K562 (cell line): Measurements from ENCODE around the gene PLCB1. TPM values are rescaled to one million over a fixed set of nuclear protein-coding genes. Genes with fewer than 3 reads are reported as not detected.

Source experiments
- ATAC-seq: fragments of 200-7000 bp; cut with Tn5 transposase; 3 replicates; pipeline ENCODE4 v1.9.1; 2020; ENCODE audit warnings: moderate library complexity
- BruUV-seq: library from RNA; stranded (reverse); fragments of 400-500 nt; replicated peaks from 2 replicates; lab custom pipeline; 2021; lab: Mats Ljungman, UMichigan
- CTCF ChIA-PET: fragments of 300-600 bp; formaldehyde crosslinking; extraction: SDS; loops from one replicate; lab custom pipeline; 2021; ENCODE audit warnings: low intra/inter-chr PET ratio; lab: Yijun Ruan, JAX
- POLR2A ChIA-PET: fragments of 300-600, 350-650 bp; sonication (Branson Sonifier 250); formaldehyde crosslinking; extraction: SDS; loops from one replicate; lab custom pipeline; 2021; ENCODE audit warnings: antibody characterized with exemption, inconsistent platforms; lab: Yijun Ruan, JAX
- DNase-seq, 4 experiments: peaks; one replicate each; pipeline versions ENCODE4 v3.0.0 to v3.0.0-alpha.2; 2011 to 2018; ENCODE audit warnings: low spot score in 3 of 4, mixed read lengths in 3 of 4; ENCODE audit errors: extremely low read depth in 1 of 4
- FAIRE-seq: peaks from 2 replicates; lab custom pipeline; 2011; peaks lifted over from hg19 to GRCh38; lab: Jason Lieb, UNC
- H2AFZ ChIP-seq: 2 replicates; pipeline ENCODE4 v1.6.0; 2011; ENCODE audit warnings: low read depth, low read length, control low read depth, inconsistent platforms
- H3K27ac ChIP-seq: fragments of 200-600 bp; 3 replicates; pipeline ENCODE4 v1.8.0; 2011; ENCODE audit warnings: low read depth, mild to moderate bottlenecking, control low read depth, inconsistent platforms, low read length, moderate library complexity, mixed read lengths; ENCODE audit errors: extremely low read depth
- H3K27me3 ChIP-seq, 2 experiments: fragments of 300-600 bp in 1 of 2; 2 replicates in 1 of 2; 3 replicates in 1 of 2; pipeline versions ENCODE4 v1.6.0 to v1.8.0; 2011; ENCODE audit warnings: inconsistent platforms in 2 of 2, low read length in 2 of 2, mild to moderate bottlenecking in 1 of 2, mixed read lengths in 1 of 2, moderate library complexity in 1 of 2; ENCODE audit not compliant: control insufficient read depth in 2 of 2, insufficient read depth in 2 of 2
- H3K36me3 ChIP-seq: fragments of 300-600 bp; 3 replicates; pipeline ENCODE4 v1.8.0; 2011; ENCODE audit warnings: mild to moderate bottlenecking, low read length, inconsistent platforms; ENCODE audit not compliant: control insufficient read depth, insufficient read depth
- H3K4me1 ChIP-seq, 2 experiments: fragments of 200-600 bp in 1 of 2; replicated peaks in 1 of 2; 2 replicates in 1 of 2; 3 replicates in 1 of 2; pipeline versions ENCODE4 v1.5.1 to v1.8.0; 2011; ENCODE audit warnings: inconsistent platforms in 2 of 2, low read length in 2 of 2, mild to moderate bottlenecking in 1 of 2, mixed read lengths in 1 of 2, moderate library complexity in 1 of 2; ENCODE audit not compliant: control insufficient read depth in 2 of 2, insufficient read depth in 2 of 2
- H3K4me2 ChIP-seq: 2 replicates; pipeline ENCODE4 v1.6.1; 2011; ENCODE audit warnings: low read length, control low read depth, inconsistent platforms, mixed read lengths; ENCODE audit not compliant: insufficient read depth
- H3K4me3 ChIP-seq: fragments of 200-600 bp; sonication (generic), shearing (Covaris generic); 2 replicates; pipeline ENCODE4 v1.5.1; 2016; ENCODE audit warnings: control low read depth, inconsistent platforms
- H3K79me2 ChIP-seq: fragments of 200-600 bp; 3 replicates; pipeline ENCODE4 v1.8.0; 2011; ENCODE audit warnings: low read length, inconsistent platforms; ENCODE audit not compliant: control insufficient read depth, insufficient read depth
- H3K9ac ChIP-seq, 2 experiments: 2 replicates each; pipeline versions ENCODE4 v1.6.0 to v1.6.1; 2011; ENCODE audit warnings: low read depth in 2 of 2, low read length in 2 of 2, control low read depth in 1 of 2, inconsistent platforms in 1 of 2, mild to moderate bottlenecking in 1 of 2, mixed read lengths in 1 of 2; ENCODE audit not compliant: insufficient read depth in 1 of 2
- H3K9me1 ChIP-seq: one replicate; pipeline ENCODE4 v1.6.0; 2011; ENCODE audit warnings: inconsistent platforms, mild to moderate bottlenecking, low read length, moderate library complexity; ENCODE audit not compliant: control insufficient read depth, insufficient read depth
- H3K9me3 ChIP-seq: replicated peaks from 2 replicates; pipeline ENCODE4 v1.5.1; 2011; ENCODE audit warnings: low read depth, low read length, inconsistent platforms; ENCODE audit not compliant: control insufficient read depth, insufficient read depth
- H4K20me1 ChIP-seq: replicated peaks from 2 replicates; pipeline ENCODE4 v1.6.1; 2011; ENCODE audit warnings: low read length, inconsistent platforms, mixed read lengths; ENCODE audit not compliant: control insufficient read depth, insufficient read depth
- GATA2 ChIP-seq: sonication (generic); formaldehyde crosslinking; IDR thresholded peaks from 2 replicates; pipeline ENCODE4 v1.4.0; 2020; ENCODE audit warnings: mild to moderate bottlenecking, missing genetic modification reagents
- MAFK ChIP-seq: IDR thresholded peaks from 2 replicates; pipeline ENCODE4 v1.6.1; 2011; ENCODE audit warnings: low read length, improper control_type of control experiment
- MBD1 ChIP-seq: fragments of 250-450 bp; sonication (Bioruptor Pico); IDR thresholded peaks from 2 replicates; pipeline ENCODE4 v1.8.0; 2022; ENCODE audit warnings: inconsistent platforms
- MBD2 ChIP-seq: sonication (generic); IDR thresholded peaks from 2 replicates; pipeline ENCODE4 v1.6.1; 2016; ENCODE audit warnings: low read depth, borderline replicate concordance
- RBBP5 ChIP-seq: fragments of 200-600 bp; sonication (generic); IDR thresholded peaks from 2 replicates; pipeline ENCODE4 v1.6.1; 2012; ENCODE audit warnings: borderline replicate concordance, mild to moderate bottlenecking, low read length, control low read depth, inconsistent platforms; ENCODE audit not compliant: insufficient read depth, poor library complexity, severe bottlenecking
- RERE ChIP-seq: sonication (generic); formaldehyde crosslinking; IDR thresholded peaks from 2 replicates; pipeline ENCODE4 v1.8.0; 2023; ENCODE audit warnings: missing genetic modification reagents, mild to moderate bottlenecking, borderline replicate concordance
- RFX7 ChIP-seq: fragments of 250-450 bp; sonication (Bioruptor Pico); IDR thresholded peaks from 2 replicates; pipeline ENCODE4 v1.5.1; 2021; ENCODE audit warnings: mild to moderate bottlenecking
- SNIP1 ChIP-seq: fragments of 450-650 bp; IDR thresholded peaks from 2 replicates; pipeline ENCODE4 v1.7.1; 2017; ENCODE audit warnings: low read depth, mild to moderate bottlenecking
- SREBF2 ChIP-seq: sonication (generic); formaldehyde crosslinking; IDR thresholded peaks from 2 replicates; pipeline ENCODE4 v1.4.0; 2020; ENCODE audit warnings: mild to moderate bottlenecking, missing genetic modification reagents
- SRSF3 ChIP-seq: fragments of 200-400 bp; formaldehyde crosslinking; IDR thresholded peaks from 2 replicates; pipeline ENCODE4 v1.6.1; 2016; ENCODE audit warnings: mild to moderate bottlenecking, low read length, moderate library complexity; ENCODE audit not compliant: insufficient read depth
- STAT5A ChIP-seq: IDR thresholded peaks from 2 replicates; pipeline ENCODE4 v1.6.1; 2012; ENCODE audit warnings: low read length, inconsistent platforms, borderline replicate concordance
- ZNF347 ChIP-seq: fragments of 450-650 bp; formaldehyde crosslinking; IDR thresholded peaks from 2 replicates; pipeline ENCODE4 v1.4.0; 2020; ENCODE audit warnings: low read depth, mild to moderate bottlenecking, moderate library complexity
- WGBS: fragments of 100-300 bp; shearing (Covaris generic); methylation state at CpG from one replicate; pipeline ENCODE4 v1.1.6; 2016; ENCODE audit warnings: low coverage, mixed read lengths; ENCODE audit not compliant: insufficient coverage; ENCODE audit errors: missing lambda C conversion rate; 5-methylcytosine and 5-hydroxymethylcytosine counted together
- in situ Hi-C: fragments of 300-500 bp; cut with MboI; formaldehyde crosslinking; loops from 4 replicates; pipeline ENCODE4 v1.15.0; 2018; ENCODE audit warnings: inconsistent platforms, mixed read lengths
- intact Hi-C: fragments of 100-400 bp; cut with micrococcal nuclease; formaldehyde crosslinking; loops from 2 replicates; pipeline ENCODE4 v1.14.2; 2022
- polyA plus RNA-seq, 8 experiments: library from polyadenylated mRNA; depleted of rRNA in 4 of 8; stranded (reverse) in 5 of 8; unstranded in 3 of 8; fragments of >200 nt; fragmentation: Nextera tagmentation in 2 of 8; fragmentation: Illumina TruSeq in 1 of 8; extraction: Ambion mirVana in 2 of 8; extraction: Trizol in 1 of 8; gene quantifications; 2 replicates each; pipeline versions ENCODE4 v1.2.1 to v1.2.3, GENCODE V29; 2011 to 2014; ENCODE audit warnings: inconsistent platforms in 1 of 8, missing spikeins in 1 of 8
- total RNA-seq, 7 experiments: library from RNA; depleted of rRNA in 6 of 7; stranded (reverse); fragments of >200 nt in 6 of 7; fragmentation: Illumina TruSeq in 2 of 7; extraction: Trizol in 2 of 7; gene quantifications; 2 replicates each; pipeline versions ENCODE4 v1.2.1 to v1.2.3, GENCODE V29; 2011 to 2021; ENCODE audit warnings: low replicate concordance in 1 of 7
- TF ChIP-seq, protein P1 (sequence below): sonication (generic); formaldehyde crosslinking; IDR thresholded peaks from 2 replicates; pipeline ENCODE4 v1.8.1; 2022; ENCODE audit warnings: missing genetic modification reagents

PLCB1 gene
- total and polyA plus RNA-seq, 9 of the 15 experiments (the other 6 are each of a cell fraction or from before 2014, with no cell fraction given), result 0.34 to 3.1 (median 1.3) TPM

DNA sequence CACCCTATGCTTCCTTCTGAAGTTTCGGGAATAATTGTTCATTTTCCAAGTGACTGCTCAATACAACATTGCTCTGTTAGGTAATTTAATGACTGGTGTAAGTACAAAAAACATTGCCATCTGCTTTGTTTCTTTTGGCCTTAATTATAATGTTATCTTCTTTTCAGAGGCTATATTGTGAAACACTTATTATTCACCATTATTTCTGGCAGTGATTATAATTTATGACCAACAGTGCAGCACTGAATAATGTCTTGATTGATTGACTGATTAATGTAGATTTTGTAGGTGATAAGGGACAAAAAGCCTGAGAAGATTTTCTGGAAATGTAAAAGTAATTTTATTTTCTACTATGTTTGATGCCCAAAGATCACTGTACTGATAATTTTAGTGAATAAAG is 377.7 kb downstream of the PLCB1 start:
- CTCF ChIA-PET, result no interaction called here
- no peaks in the 10 kb centered on the region for H3K27me3 ChIP-seq
- TF ChIP-seq GATA2, result no peak
- no peak for TF ChIP-seq SNIP1
- TF ChIP-seq RBBP5, result no peak
- TF ChIP-seq SRSF3, result no peak
- TF ChIP-seq RFX7, result no peak
- TF ChIP-seq MBD1 (CRISPR knock-in tag), result no peak
- TF ChIP-seq ZNF347 (CRISPR knock-in tag), result no peak
- no peak for TF ChIP-seq STAT5A
- no peak for TF ChIP-seq MAFK
- no peak for TF ChIP-seq SREBF2
- TF ChIP-seq, protein P1, sequence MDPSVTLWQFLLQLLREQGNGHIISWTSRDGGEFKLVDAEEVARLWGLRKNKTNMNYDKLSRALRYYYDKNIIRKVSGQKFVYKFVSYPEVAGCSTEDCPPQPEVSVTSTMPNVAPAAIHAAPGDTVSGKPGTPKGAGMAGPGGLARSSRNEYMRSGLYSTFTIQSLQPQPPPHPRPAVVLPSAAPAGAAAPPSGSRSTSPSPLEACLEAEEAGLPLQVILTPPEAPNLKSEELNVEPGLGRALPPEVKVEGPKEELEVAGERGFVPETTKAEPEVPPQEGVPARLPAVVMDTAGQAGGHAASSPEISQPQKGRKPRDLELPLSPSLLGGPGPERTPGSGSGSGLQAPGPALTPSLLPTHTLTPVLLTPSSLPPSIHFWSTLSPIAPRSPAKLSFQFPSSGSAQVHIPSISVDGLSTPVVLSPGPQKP, result no peak
- TF ChIP-seq RERE (CRISPR knock-in tag), result no peak
- no peak for TF ChIP-seq MBD2
- TF ChIP-seq, all 486 proteins: peak for 0
- no peaks in the 10 kb centered on the region for H3K4me1 ChIP-seq
- FAIRE-seq, result no peak
- POLR2A ChIA-PET, result no interaction called here
- H2AFZ ChIP-seq, result no peak overlapping the region
- H3K4me3 ChIP-seq, result no peak overlapping the region
- no peak overlapping the region for H3K4me2 ChIP-seq
- BruUV-seq, result no TSS peak
- intact Hi-C loops, result no loop called here
- no peak for DNase-seq
- no peaks in the 10 kb centered on the region for H3K79me2 ChIP-seq
- H3K36me3 ChIP-seq, result no peaks in the 10 kb centered on the region
- H4K20me1 ChIP-seq, result no peaks in the 10 kb centered on the region
- no peaks in the 10 kb centered on the region for H3K9me1 ChIP-seq
- no peak overlapping the region for H3K9ac ChIP-seq
- no peak for ATAC-seq
- H3K9me3 ChIP-seq, result 0 out of 2 replicates have a peak, but pooled peaks cover 2% of the 10 kb centered on the region
- in situ Hi-C loops, result no loop called here
- H3K27ac ChIP-seq, result no peak overlapping the region
- 0% methylated on average over 1 of the region's 1 CpG for WGBS
